HepG2 (cell line): ENCODE measurements around the gene INPP4B. TPM values are rescaled to one million over a fixed set of nuclear protein-coding genes. Genes with fewer than 3 reads are reported as not detected.

Experiments
- ATAC-seq: fragments of 200-7000 bp; cut with Tn5 transposase; 3 replicates; pipeline ENCODE4 v1.9.1; 2020; ENCODE audit warnings: mild to moderate bottlenecking, moderate library complexity
- BruUV-seq: library from RNA; stranded (reverse); fragments of 400-500 nt; replicated peaks from 2 replicates; lab custom pipeline; 2021; lab: Mats Ljungman, UMichigan
- CTCF ChIA-PET: fragments of 300-600 bp; formaldehyde crosslinking; extraction: SDS; loops from one replicate; lab custom pipeline; 2021; ENCODE audit warnings: low total read pairs, inconsistent platforms, low intra/inter-chr PET ratio; lab: Yijun Ruan, JAX
- POLR2A ChIA-PET: fragments of 350-600 bp; sonication (Branson Sonifier 250); formaldehyde crosslinking; loops from one replicate; lab custom pipeline; 2020; ENCODE audit warnings: antibody characterized with exemption, inconsistent platforms; lab: Yijun Ruan, JAX
- DNase-seq: peaks from one replicate; pipeline ENCODE4 v3.0.0-alpha.2; 2015; ENCODE audit warnings: low spot score
- FAIRE-seq: peaks from 3 replicates; lab custom pipeline; 2011; peaks lifted over from hg19 to GRCh38; lab: Jason Lieb, UNC
- H2AFZ ChIP-seq: one replicate; pipeline ENCODE4 v1.6.1; 2011; ENCODE audit warnings: low read length, inconsistent platforms
- H3K27ac ChIP-seq: fragments of 300-600 bp; 3 replicates; pipeline ENCODE4 v1.8.0; 2011; ENCODE audit warnings: mixed run types, mild to moderate bottlenecking, mixed read lengths, low read length, inconsistent platforms; ENCODE audit not compliant: insufficient read depth; ENCODE audit errors: extremely low read length
- H3K27me3 ChIP-seq, 2 experiments: fragments of 200-600 bp in 1 of 2; 2 replicates in 1 of 2; 3 replicates in 1 of 2; pipeline versions ENCODE4 v1.6.0 to v1.8.0; 2011; ENCODE audit warnings: low read length in 2 of 2, mild to moderate bottlenecking in 2 of 2, moderate library complexity in 2 of 2, inconsistent platforms in 1 of 2; ENCODE audit not compliant: insufficient read depth in 2 of 2, control insufficient read depth in 1 of 2
- H3K36me3 ChIP-seq, 2 experiments: fragments of 200-600 bp in 1 of 2; replicated peaks in 1 of 2; 2 replicates in 1 of 2; 3 replicates in 1 of 2; pipeline versions ENCODE4 v1.5.1 to v1.8.0; 2011; ENCODE audit warnings: low read length in 2 of 2, inconsistent platforms in 1 of 2; ENCODE audit not compliant: insufficient read depth in 2 of 2, control insufficient read depth in 1 of 2
- H3K4me1 ChIP-seq: 2 replicates; pipeline ENCODE4 v1.5.1; 2012; ENCODE audit warnings: low read length, inconsistent platforms; ENCODE audit not compliant: insufficient read depth
- H3K4me2 ChIP-seq: 2 replicates; pipeline ENCODE4 v1.6.0; 2011; ENCODE audit warnings: low read depth, low read length, inconsistent platforms
- H3K4me3 ChIP-seq, 3 experiments: fragments of 200-600 bp in 1 of 3; sonication (generic), shearing (Covaris generic) in 1 of 3; replicated peaks in 1 of 3; 2 replicates each; pipeline ENCODE4 v1.5.1; 2011 to 2016; ENCODE audit warnings: low read length in 3 of 3, inconsistent platforms in 2 of 3, low read depth in 2 of 3, mild to moderate bottlenecking in 2 of 3, control low read depth in 1 of 3, mixed read lengths in 1 of 3; ENCODE audit not compliant: insufficient read depth in 1 of 3
- H3K79me2 ChIP-seq: one replicate; pipeline ENCODE4 v1.6.1; 2011; ENCODE audit warnings: low read length, inconsistent platforms; ENCODE audit not compliant: insufficient read depth
- H3K9ac ChIP-seq: 2 replicates; pipeline ENCODE4 v1.6.0; 2011; ENCODE audit warnings: mild to moderate bottlenecking, low read depth, low read length, inconsistent platforms; ENCODE audit not compliant: insufficient read depth
- H3K9me3 ChIP-seq: 2 replicates; pipeline ENCODE4 v1.5.1; 2012; ENCODE audit warnings: mild to moderate bottlenecking, low read length
- H4K20me1 ChIP-seq: 2 replicates; pipeline ENCODE4 v1.6.0; 2011; ENCODE audit warnings: inconsistent platforms, mild to moderate bottlenecking, low read length, moderate library complexity; ENCODE audit not compliant: insufficient read depth
- CEBPB ChIP-seq: IDR thresholded peaks from 2 replicates; pipeline ENCODE4 v1.6.1; 2011; ENCODE audit warnings: low read depth, low read length, improper control_type of control experiment, borderline replicate concordance
- HES4 ChIP-seq: sonication (generic); formaldehyde crosslinking; IDR thresholded peaks from 2 replicates; pipeline ENCODE4 v1.9.0; 2021; ENCODE audit warnings: mild to moderate bottlenecking, missing genetic modification reagents, borderline replicate concordance
- ISX ChIP-seq: sonication (generic); formaldehyde crosslinking; conservative IDR thresholded peaks from 2 replicates; pipeline ENCODE4 v1.5.0; 2020; ENCODE audit warnings: missing genetic modification reagents
- JARID2 ChIP-seq: sonication (generic); formaldehyde crosslinking; IDR thresholded peaks from 2 replicates; pipeline ENCODE4 v1.8.1; 2023; ENCODE audit warnings: missing genetic modification reagents, inconsistent platforms; ENCODE audit not compliant: insufficient replicate concordance
- SOX5 ChIP-seq: IDR thresholded peaks from 2 replicates; pipeline ENCODE4 v1.6.1; 2016; ENCODE audit warnings: borderline replicate concordance
- ZNF24 ChIP-seq: fragments of 450-650 bp; IDR thresholded peaks from 2 replicates; pipeline ENCODE4 v1.6.1; 2017; ENCODE audit warnings: antibody characterized with exemption, mild to moderate bottlenecking
- ZNF468 ChIP-seq: sonication (generic); formaldehyde crosslinking; IDR thresholded peaks from 2 replicates; pipeline ENCODE4 v1.8.0; 2022; ENCODE audit warnings: mild to moderate bottlenecking, moderate library complexity, missing genetic modification reagents
- ZNF564 ChIP-seq: sonication (generic); formaldehyde crosslinking; IDR thresholded peaks from 2 replicates; pipeline ENCODE4 v1.8.1; 2023; ENCODE audit warnings: mild to moderate bottlenecking, missing genetic modification reagents
- ZNF737 ChIP-seq: sonication (generic); formaldehyde crosslinking; IDR thresholded peaks from 2 replicates; pipeline ENCODE4 v1.5.0; 2020; ENCODE audit warnings: missing genetic modification reagents, mild to moderate bottlenecking, borderline replicate concordance
- WGBS: methylation state at CpG from one replicate; pipeline ENCODE4 v1.1.6; 2017; ENCODE audit warnings: low lambda C conversion rate; 5-methylcytosine and 5-hydroxymethylcytosine counted together
- in situ Hi-C: cut with HindIII; loops from 2 replicates; pipeline ENCODE4 v1.10.0; 2017; ENCODE audit warnings: low pct_unique_long_range_greater_than_20kb; ENCODE audit not compliant: extremely low pct_ligation_motif_present
- intact Hi-C: fragments of 100-400 bp; cut with micrococcal nuclease; formaldehyde crosslinking; loops from one replicate; pipeline ENCODE4 v1.10.0; 2022; ENCODE audit not compliant: unreplicated experiment
- polyA plus RNA-seq, 8 experiments: library from polyadenylated mRNA; depleted of rRNA in 3 of 8; stranded (reverse) in 7 of 8; unstranded in 1 of 8; fragments of >200 nt; fragmentation: Illumina TruSeq in 4 of 8; extraction: Trizol in 4 of 8; gene quantifications; 2 replicates each; pipeline versions ENCODE4 v1.2.1 to v1.2.3, GENCODE V29; 2011 to 2016; ENCODE audit warnings: low read depth in 4 of 8, missing spikeins in 1 of 8, mixed read lengths in 1 of 8; ENCODE audit not compliant: insufficient read depth in 1 of 8
- total RNA-seq, 5 experiments: library from RNA; depleted of rRNA; stranded (reverse); fragments of >200 nt; fragmentation: Illumina TruSeq; extraction: Trizol; gene quantifications; 2 replicates each; pipeline ENCODE4 v1.2.3, GENCODE V29; 2016; ENCODE audit warnings: low read depth in 1 of 5
- TF ChIP-seq, protein P1 (sequence below): sonication (generic); formaldehyde crosslinking; IDR thresholded peaks from 2 replicates; pipeline ENCODE4 v1.9.0; 2021; ENCODE audit warnings: missing genetic modification reagents, borderline replicate concordance
- TF ChIP-seq, protein P2 (sequence below): sonication (generic); formaldehyde crosslinking; IDR thresholded peaks from 2 replicates; pipeline ENCODE4 v1.4.0; 2020; ENCODE audit warnings: low read depth, missing genetic modification reagents
- TF ChIP-seq, protein P3 (sequence below): sonication (generic); formaldehyde crosslinking; IDR thresholded peaks from 2 replicates; pipeline ENCODE4 v1.9.0; 2021; ENCODE audit warnings: missing genetic modification reagents, mild to moderate bottlenecking, borderline replicate concordance

The INPP4B gene
- total and polyA plus RNA-seq, 2 of the 13 experiments (the other 11 are each of a cell fraction or from before 2014, with no cell fraction given) = not detected

DNA sequence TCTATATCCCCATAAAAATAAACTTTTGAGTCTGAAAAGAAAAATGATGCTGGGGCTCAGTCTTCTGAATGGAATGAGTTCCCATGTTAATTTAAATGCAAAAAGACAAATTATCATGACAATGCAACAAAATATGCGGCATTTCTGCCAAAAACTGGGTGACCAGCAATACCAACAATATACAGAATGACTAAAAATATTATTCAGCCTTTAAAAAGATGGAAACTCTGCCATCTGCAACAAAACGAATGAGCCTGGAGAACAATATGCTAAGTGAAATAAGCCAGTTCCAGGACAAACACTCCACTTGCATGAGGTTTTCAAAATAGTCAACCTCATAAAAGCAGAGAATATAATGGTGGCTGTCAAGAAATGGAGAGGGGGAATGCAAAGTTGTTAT lies 651.2 kb downstream of the INPP4B start:
- H3K27ac ChIP-seq = no peak overlapping the region
- ChIA-PET CTCF (no interaction called here), POLR2A (no interaction called here)
- no peak overlapping the region for H3K4me3 ChIP-seq
- no peaks in the 10 kb centered on the region for H3K4me1 ChIP-seq
- H3K79me2 ChIP-seq = no peaks in the 10 kb centered on the region
- intact Hi-C loops (no loop called here), in situ Hi-C loops (no loop called here)
- no peaks in the 10 kb centered on the region for H3K9me3 ChIP-seq
- WGBS = 2% methylated on average over 2 of the region's 2 CpGs
- H3K27me3 ChIP-seq = no peaks in the 10 kb centered on the region; a peak in 1 of 5 replicates
- no peak overlapping the region for H3K4me2 ChIP-seq
- no peaks in the 10 kb centered on the region for H4K20me1 ChIP-seq
- TF ChIP-seq, protein P1, sequence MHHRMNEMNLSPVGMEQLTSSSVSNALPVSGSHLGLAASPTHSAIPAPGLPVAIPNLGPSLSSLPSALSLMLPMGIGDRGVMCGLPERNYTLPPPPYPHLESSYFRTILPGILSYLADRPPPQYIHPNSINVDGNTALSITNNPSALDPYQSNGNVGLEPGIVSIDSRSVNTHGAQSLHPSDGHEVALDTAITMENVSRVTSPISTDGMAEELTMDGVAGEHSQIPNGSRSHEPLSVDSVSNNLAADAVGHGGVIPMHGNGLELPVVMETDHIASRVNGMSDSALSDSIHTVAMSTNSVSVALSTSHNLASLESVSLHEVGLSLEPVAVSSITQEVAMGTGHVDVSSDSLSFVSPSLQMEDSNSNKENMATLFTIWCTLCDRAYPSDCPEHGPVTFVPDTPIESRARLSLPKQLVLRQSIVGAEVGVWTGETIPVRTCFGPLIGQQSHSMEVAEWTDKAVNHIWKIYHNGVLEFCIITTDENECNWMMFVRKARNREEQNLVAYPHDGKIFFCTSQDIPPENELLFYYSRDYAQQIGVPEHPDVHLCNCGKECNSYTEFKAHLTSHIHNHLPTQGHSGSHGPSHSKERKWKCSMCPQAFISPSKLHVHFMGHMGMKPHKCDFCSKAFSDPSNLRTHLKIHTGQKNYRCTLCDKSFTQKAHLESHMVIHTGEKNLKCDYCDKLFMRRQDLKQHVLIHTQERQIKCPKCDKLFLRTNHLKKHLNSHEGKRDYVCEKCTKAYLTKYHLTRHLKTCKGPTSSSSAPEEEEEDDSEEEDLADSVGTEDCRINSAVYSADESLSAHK (CRISPR knock-in tag) = no peak
- TF ChIP-seq ZNF564 (CRISPR knock-in tag) = no peak
- no peak for TF ChIP-seq CEBPB
- no peak for TF ChIP-seq JARID2 (CRISPR knock-in tag)
- no peak for TF ChIP-seq ZNF468 (CRISPR knock-in tag)
- TF ChIP-seq, protein P2, sequence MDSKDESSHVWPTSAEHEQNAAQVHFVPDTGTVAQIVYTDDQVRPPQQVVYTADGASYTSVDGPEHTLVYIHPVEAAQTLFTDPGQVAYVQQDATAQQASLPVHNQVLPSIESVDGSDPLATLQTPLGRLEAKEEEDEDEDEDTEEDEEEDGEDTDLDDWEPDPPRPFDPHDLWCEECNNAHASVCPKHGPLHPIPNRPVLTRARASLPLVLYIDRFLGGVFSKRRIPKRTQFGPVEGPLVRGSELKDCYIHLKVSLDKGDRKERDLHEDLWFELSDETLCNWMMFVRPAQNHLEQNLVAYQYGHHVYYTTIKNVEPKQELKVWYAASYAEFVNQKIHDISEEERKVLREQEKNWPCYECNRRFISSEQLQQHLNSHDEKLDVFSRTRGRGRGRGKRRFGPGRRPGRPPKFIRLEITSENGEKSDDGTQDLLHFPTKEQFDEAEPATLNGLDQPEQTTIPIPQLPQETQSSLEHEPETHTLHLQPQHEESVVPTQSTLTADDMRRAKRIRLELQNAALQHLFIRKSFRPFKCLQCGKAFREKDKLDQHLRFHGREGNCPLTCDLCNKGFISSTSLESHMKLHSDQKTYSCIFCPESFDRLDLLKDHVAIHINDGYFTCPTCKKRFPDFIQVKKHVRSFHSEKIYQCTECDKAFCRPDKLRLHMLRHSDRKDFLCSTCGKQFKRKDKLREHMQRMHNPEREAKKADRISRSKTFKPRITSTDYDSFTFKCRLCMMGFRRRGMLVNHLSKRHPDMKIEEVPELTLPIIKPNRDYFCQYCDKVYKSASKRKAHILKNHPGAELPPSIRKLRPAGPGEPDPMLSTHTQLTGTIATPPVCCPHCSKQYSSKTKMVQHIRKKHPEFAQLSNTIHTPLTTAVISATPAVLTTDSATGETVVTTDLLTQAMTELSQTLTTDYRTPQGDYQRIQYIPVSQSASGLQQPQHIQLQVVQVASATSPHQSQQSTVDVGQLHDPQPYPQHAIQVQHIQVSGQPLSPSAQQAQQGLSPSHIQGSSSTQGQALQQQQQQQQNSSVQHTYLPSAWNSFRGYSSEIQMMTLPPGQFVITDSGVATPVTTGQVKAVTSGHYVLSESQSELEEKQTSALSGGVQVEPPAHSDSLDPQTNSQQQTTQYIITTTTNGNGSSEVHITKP (CRISPR knock-in tag) = no peak
- no peak for TF ChIP-seq SOX5 (CRISPR knock-in tag)
- no peak for TF ChIP-seq ZNF737 (CRISPR knock-in tag)
- no peak for TF ChIP-seq ISX (CRISPR knock-in tag)
- no peak for TF ChIP-seq ZNF24
- TF ChIP-seq, protein P3, sequence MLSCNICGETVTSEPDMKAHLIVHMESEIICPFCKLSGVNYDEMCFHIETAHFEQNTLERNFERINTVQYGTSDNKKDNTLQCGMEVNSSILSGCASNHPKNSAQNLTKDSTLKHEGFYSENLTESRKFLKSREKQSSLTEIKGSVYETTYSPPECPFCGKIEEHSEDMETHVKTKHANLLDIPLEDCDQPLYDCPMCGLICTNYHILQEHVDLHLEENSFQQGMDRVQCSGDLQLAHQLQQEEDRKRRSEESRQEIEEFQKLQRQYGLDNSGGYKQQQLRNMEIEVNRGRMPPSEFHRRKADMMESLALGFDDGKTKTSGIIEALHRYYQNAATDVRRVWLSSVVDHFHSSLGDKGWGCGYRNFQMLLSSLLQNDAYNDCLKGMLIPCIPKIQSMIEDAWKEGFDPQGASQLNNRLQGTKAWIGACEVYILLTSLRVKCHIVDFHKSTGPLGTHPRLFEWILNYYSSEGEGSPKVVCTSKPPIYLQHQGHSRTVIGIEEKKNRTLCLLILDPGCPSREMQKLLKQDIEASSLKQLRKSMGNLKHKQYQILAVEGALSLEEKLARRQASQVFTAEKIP = no peak
- TF ChIP-seq HES4 (CRISPR knock-in tag) = no peak
- ATAC-seq = no peak
- no peak overlapping the region for H2AFZ ChIP-seq
- no peak overlapping the region for H3K9ac ChIP-seq
- FAIRE-seq = no peak
- H3K36me3 ChIP-seq = no peaks in the 10 kb centered on the region
- no TSS peak for BruUV-seq
- DNase-seq = no peak
